ENCODE results near the gene TNFRSF9.
A peak's percentile ranks its signal among the peaks of the same experiment; 100 is the strongest.

DNA sequence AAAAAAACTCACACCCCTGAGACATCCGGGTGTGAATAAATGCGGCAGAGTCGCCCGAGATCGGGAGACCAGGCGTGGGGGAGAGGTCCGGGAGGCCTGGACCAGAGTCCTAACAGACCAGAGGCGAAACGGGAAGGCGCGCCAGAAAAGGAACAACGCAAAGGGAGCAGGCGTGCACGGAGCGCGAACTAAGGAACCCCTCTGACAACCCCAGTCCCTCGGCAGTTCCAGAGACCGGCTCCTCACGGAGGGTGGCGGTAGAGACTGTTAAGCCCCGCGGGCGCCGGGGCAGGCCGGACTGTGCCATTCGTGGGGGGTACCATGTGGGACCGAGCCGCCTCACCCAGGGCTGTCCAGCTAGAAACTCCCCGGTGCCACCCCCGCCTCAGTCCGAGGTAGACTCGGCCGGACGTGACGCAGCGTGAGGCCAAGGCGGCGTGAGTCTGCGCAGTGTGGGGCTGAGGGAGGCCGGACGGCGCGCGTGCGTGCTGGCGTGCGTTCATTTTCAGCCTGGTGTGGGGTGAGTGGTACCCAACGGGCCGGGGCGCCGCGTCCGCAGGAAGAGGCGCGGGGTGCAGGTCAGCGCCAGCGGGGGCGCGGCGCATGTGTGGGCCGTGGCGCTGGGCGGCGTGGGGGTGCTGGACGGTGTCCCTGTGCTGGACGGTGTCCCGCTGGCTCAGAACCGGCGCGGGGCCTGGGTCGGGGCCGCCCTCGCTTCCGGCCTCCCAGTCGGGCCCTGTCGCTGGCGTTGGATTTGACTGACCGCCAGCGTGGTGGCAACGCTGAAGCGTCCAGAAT, 20.8 kb upstream of the TNFRSF9 start, which contains the start of gene PARK7:
- TF ChIP-seq, protein P1, sequence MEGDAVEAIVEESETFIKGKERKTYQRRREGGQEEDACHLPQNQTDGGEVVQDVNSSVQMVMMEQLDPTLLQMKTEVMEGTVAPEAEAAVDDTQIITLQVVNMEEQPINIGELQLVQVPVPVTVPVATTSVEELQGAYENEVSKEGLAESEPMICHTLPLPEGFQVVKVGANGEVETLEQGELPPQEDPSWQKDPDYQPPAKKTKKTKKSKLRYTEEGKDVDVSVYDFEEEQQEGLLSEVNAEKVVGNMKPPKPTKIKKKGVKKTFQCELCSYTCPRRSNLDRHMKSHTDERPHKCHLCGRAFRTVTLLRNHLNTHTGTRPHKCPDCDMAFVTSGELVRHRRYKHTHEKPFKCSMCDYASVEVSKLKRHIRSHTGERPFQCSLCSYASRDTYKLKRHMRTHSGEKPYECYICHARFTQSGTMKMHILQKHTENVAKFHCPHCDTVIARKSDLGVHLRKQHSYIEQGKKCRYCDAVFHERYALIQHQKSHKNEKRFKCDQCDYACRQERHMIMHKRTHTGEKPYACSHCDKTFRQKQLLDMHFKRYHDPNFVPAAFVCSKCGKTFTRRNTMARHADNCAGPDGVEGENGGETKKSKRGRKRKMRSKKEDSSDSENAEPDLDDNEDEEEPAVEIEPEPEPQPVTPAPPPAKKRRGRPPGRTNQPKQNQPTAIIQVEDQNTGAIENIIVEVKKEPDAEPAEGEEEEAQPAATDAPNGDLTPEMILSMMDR (IDR thresholded peaks at IDR 0.05) = no peak
- TF ChIP-seq FOXJ3 (CRISPR knock-in tag; IDR thresholded peaks at IDR 0.05; ENCODE audit: borderline replicate concordance) (no peak), NR2C2 (CRISPR knock-in tag; IDR thresholded peaks at IDR 0.05) (no peak), RELA (CRISPR knock-in tag; IDR thresholded peaks at IDR 0.05; ENCODE audit: borderline replicate concordance) (0 out of 2 replicates have a peak, but pooled peaks have one; percentile 81), ZNF263 (CRISPR knock-in tag; IDR thresholded peaks at IDR 0.05; ENCODE audit: low read depth) (no peak), MXD4 (CRISPR knock-in tag; IDR thresholded peaks at IDR 0.05; ENCODE audit: borderline replicate concordance) (no peak), RORB (CRISPR knock-in tag; IDR thresholded peaks at IDR 0.05) (no peak), ZNF232 (CRISPR knock-in tag; IDR thresholded peaks at IDR 0.05) (peak; percentile 63), ZNF121 (CRISPR knock-in tag; IDR thresholded peaks at IDR 0.05) (no peak), NFYB (CRISPR knock-in tag; conservative IDR thresholded peaks at IDR 0.05; ENCODE audit: low read depth) (peak; percentile 28; the same call in 1 of the 2 replicates)
- TF ChIP-seq, protein P2, sequence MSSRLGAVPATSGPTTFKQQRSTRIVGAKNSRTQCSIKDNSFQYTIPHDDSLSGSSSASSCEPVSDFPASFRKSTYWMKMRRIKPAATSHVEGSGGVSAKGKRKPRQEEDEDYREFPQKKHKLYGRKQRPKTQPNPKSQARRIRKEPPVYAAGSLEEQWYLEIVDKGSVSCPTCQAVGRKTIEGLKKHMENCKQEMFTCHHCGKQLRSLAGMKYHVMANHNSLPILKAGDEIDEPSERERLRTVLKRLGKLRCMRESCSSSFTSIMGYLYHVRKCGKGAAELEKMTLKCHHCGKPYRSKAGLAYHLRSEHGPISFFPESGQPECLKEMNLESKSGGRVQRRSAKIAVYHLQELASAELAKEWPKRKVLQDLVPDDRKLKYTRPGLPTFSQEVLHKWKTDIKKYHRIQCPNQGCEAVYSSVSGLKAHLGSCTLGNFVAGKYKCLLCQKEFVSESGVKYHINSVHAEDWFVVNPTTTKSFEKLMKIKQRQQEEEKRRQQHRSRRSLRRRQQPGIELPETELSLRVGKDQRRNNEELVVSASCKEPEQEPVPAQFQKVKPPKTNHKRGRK (CRISPR knock-in tag; IDR thresholded peaks at IDR 0.05; ENCODE audit: borderline replicate concordance) = no peak
- TF ChIP-seq, protein P3, sequence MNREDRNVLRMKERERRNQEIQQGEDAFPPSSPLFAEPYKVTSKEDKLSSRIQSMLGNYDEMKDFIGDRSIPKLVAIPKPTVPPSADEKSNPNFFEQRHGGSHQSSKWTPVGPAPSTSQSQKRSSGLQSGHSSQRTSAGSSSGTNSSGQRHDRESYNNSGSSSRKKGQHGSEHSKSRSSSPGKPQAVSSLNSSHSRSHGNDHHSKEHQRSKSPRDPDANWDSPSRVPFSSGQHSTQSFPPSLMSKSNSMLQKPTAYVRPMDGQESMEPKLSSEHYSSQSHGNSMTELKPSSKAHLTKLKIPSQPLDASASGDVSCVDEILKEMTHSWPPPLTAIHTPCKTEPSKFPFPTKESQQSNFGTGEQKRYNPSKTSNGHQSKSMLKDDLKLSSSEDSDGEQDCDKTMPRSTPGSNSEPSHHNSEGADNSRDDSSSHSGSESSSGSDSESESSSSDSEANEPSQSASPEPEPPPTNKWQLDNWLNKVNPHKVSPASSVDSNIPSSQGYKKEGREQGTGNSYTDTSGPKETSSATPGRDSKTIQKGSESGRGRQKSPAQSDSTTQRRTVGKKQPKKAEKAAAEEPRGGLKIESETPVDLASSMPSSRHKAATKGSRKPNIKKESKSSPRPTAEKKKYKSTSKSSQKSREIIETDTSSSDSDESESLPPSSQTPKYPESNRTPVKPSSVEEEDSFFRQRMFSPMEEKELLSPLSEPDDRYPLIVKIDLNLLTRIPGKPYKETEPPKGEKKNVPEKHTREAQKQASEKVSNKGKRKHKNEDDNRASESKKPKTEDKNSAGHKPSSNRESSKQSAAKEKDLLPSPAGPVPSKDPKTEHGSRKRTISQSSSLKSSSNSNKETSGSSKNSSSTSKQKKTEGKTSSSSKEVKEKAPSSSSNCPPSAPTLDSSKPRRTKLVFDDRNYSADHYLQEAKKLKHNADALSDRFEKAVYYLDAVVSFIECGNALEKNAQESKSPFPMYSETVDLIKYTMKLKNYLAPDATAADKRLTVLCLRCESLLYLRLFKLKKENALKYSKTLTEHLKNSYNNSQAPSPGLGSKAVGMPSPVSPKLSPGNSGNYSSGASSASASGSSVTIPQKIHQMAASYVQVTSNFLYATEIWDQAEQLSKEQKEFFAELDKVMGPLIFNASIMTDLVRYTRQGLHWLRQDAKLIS (CRISPR knock-in tag; IDR thresholded peaks at IDR 0.05; ENCODE audit: borderline replicate concordance) = peak; percentile 82; the same call in 1 of the 2 replicates
- TF ChIP-seq, protein P4, sequence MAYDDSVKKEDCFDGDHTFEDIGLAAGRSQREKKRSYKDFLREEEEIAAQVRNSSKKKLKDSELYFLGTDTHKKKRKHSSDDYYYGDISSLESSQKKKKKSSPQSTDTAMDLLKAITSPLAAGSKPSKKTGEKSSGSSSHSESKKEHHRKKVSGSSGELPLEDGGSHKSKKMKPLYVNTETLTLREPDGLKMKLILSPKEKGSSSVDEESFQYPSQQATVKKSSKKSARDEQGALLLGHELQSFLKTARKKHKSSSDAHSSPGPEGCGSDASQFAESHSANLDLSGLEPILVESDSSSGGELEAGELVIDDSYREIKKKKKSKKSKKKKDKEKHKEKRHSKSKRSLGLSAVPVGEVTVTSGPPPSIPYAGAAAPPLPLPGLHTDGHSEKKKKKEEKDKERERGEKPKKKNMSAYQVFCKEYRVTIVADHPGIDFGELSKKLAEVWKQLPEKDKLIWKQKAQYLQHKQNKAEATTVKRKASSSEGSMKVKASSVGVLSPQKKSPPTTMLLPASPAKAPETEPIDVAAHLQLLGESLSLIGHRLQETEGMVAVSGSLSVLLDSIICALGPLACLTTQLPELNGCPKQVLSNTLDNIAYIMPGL (CRISPR knock-in tag; IDR thresholded peaks at IDR 0.05) = peak; percentile 87
